Brain microvascular endothelial cell (primary cell): ENCODE measurements around the gene OR8D1.

Experiments
- DNase-seq: peaks from one replicate; pipeline ENCODE4 v3.0.0-alpha.2; 2020
- H3K27ac ChIP-seq: fragments of 250-450 bp; sonication (Bioruptor Pico); 2 replicates; pipeline ENCODE4 v1.5.1; 2020; ENCODE audit warnings: mild to moderate bottlenecking, moderate library complexity
- H3K27me3 ChIP-seq: fragments of 250-450 bp; sonication (Bioruptor Pico); replicated peaks from 2 replicates; pipeline ENCODE4 v1.5.1; 2020; ENCODE audit warnings: mild to moderate bottlenecking
- H3K36me3 ChIP-seq: fragments of 250-450 bp; sonication (Bioruptor Pico); replicated peaks from 2 replicates; pipeline ENCODE4 v1.5.1; 2020; ENCODE audit warnings: mild to moderate bottlenecking
- H3K4me3 ChIP-seq: 2 replicates; pipeline ENCODE4 v1.5.1; 2011; ENCODE audit warnings: low read depth, mild to moderate bottlenecking, control low read depth, low read length, moderate library complexity
- in situ Hi-C: cut with HindIII; loops from 2 replicates; pipeline ENCODE4 v1.10.0; 2017; ENCODE audit warnings: low sequenced_read_pairs, low pct_ligation_motif_present
- TF ChIP-seq, protein P1 (sequence below): IDR thresholded peaks from 2 replicates; pipeline ENCODE4 v1.5.1; 2011; ENCODE audit warnings: low read depth, mild to moderate bottlenecking, moderate library complexity, low read length, control low read depth, inconsistent platforms; ENCODE audit errors: missing control alignments

OR8D1 gene

DNA sequence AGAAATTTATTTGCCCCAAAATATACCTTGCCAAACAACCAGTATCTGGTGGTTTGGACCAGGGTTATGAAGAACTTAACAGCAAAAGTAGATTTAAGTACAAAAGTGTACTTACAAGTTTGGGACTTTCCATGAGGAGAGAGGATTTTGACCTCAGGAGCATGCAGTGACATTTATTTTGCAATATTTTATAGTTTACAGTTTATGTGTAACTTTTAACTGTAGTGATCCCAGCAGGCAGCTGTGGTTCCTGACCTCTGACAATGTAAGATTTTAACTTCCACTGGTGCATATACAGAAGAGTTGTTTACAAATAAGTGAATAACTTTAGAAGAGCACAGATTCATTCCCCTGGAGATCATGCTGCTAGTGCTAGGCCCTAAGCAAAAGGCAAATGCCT is 6.7 kb downstream of the OR8D1 start:
- in situ Hi-C loops = no loop called here
- TF ChIP-seq, protein P1, sequence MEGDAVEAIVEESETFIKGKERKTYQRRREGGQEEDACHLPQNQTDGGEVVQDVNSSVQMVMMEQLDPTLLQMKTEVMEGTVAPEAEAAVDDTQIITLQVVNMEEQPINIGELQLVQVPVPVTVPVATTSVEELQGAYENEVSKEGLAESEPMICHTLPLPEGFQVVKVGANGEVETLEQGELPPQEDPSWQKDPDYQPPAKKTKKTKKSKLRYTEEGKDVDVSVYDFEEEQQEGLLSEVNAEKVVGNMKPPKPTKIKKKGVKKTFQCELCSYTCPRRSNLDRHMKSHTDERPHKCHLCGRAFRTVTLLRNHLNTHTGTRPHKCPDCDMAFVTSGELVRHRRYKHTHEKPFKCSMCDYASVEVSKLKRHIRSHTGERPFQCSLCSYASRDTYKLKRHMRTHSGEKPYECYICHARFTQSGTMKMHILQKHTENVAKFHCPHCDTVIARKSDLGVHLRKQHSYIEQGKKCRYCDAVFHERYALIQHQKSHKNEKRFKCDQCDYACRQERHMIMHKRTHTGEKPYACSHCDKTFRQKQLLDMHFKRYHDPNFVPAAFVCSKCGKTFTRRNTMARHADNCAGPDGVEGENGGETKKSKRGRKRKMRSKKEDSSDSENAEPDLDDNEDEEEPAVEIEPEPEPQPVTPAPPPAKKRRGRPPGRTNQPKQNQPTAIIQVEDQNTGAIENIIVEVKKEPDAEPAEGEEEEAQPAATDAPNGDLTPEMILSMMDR = no peak
- Histone ChIP-seq H3K36me3 (no peaks in the 10 kb centered on the region), H3K27ac (no peak overlapping the region), H3K27me3 (no peaks in the 10 kb centered on the region), H3K4me3 (no peak overlapping the region)
- DNase-seq = no peak

GRCh38 chr11:124302347-124303125 is 11.2 kb downstream of the OR8D1 start:
- Histone ChIP-seq H3K27me3 (no peaks in the 10 kb centered on the region), H3K27ac (no peak overlapping the region), H3K4me3 (no peak overlapping the region), H3K36me3 (no peaks in the 10 kb centered on the region)
- TF ChIP-seq, protein P1 = no peak
- in situ Hi-C loops = no loop called here
- DNase-seq = no peak

GRCh38 chr11:124301548-124301947 is 12.2 kb downstream of the OR8D1 start:
- no peak for DNase-seq
- Histone ChIP-seq H3K36me3 (no peaks in the 10 kb centered on the region), H3K4me3 (no peak overlapping the region), H3K27ac (no peak overlapping the region), H3K27me3 (no peaks in the 10 kb centered on the region)
- TF ChIP-seq, protein P1 = no peak
- in situ Hi-C loops = no loop called here

GRCh38 chr11:124297921-124298320 is 15.8 kb downstream of the OR8D1 start:
- in situ Hi-C loops = no loop called here
- no peak overlapping the region for H3K4me3 ChIP-seq
- no peaks in the 10 kb centered on the region for H3K36me3 ChIP-seq
- H3K27me3 ChIP-seq = no peaks in the 10 kb centered on the region
- TF ChIP-seq, protein P1 = no peak
- H3K27ac ChIP-seq = no peak overlapping the region
- no peak for DNase-seq

DNA sequence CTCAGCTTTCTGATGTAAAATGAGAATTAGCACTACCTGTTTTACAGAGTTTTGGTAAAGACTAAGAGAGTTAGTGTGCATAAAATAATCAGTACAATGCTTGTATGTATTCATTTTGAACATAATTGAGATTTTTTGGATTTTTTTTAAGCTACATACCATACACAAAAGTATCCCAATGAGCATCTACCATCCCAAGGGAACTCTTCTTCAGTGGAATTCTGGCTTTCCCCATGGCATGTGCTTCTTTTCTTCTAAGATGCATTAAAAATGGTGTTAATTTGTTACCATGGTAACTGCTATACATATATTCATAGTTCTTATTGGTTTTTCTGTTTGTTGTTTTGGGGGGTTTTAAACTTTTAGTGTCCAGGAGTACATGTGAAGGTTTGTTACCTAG is 17.7 kb downstream of the OR8D1 start:
- Histone ChIP-seq H3K27ac (no peak overlapping the region), H3K27me3 (no peaks in the 10 kb centered on the region), H3K4me3 (no peak overlapping the region), H3K36me3 (no peaks in the 10 kb centered on the region)
- in situ Hi-C loops = no loop called here
- TF ChIP-seq, protein P1 = no peak
- no peak for DNase-seq

DNA sequence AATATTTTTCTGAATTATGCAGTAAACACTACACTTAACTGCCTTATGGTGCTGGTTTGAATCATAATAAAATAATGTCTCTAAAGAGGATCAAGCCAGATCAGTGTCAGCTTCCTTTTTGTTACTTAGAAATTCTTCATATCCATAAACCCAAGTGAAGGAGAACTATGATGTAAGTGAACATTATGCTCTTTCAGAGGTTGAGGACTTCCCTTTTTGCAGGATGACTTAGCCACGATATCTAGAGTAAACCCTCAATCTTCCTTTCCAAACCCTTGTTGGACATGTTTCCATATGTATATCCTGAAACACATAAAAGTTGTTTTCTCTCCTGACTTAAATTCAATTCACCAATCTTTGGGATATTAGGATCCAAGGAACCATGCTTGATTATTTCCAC is 19.1 kb downstream of the OR8D1 start:
- DNase-seq = no peak
- no peaks in the 10 kb centered on the region for H3K27me3 ChIP-seq
- TF ChIP-seq, protein P1 = no peak
- no peak overlapping the region for H3K4me3 ChIP-seq
- no peak overlapping the region for H3K27ac ChIP-seq
- H3K36me3 ChIP-seq = no peaks in the 10 kb centered on the region
- in situ Hi-C loops = no loop called here
